Fibroblast of mammary gland (primary cell): ENCODE data around the gene PARD3B.

Experiments used
- DNase-seq: peaks from one replicate; pipeline ENCODE4 v3.0.0-alpha.2; 2010; ENCODE audit warnings: low read depth
- H3K4me3 ChIP-seq: 2 replicates; pipeline ENCODE4 v1.5.1; 2011; ENCODE audit warnings: low read depth, mild to moderate bottlenecking, low read length, moderate library complexity; ENCODE audit not compliant: control insufficient read depth
- CTCF ChIP-seq: conservative IDR thresholded peaks from 2 replicates; pipeline ENCODE4 v1.5.1; 2011; ENCODE audit warnings: low read depth, low read length, inconsistent platforms; ENCODE audit not compliant: control insufficient read depth, insufficient read depth

Gene PARD3B

DNA sequence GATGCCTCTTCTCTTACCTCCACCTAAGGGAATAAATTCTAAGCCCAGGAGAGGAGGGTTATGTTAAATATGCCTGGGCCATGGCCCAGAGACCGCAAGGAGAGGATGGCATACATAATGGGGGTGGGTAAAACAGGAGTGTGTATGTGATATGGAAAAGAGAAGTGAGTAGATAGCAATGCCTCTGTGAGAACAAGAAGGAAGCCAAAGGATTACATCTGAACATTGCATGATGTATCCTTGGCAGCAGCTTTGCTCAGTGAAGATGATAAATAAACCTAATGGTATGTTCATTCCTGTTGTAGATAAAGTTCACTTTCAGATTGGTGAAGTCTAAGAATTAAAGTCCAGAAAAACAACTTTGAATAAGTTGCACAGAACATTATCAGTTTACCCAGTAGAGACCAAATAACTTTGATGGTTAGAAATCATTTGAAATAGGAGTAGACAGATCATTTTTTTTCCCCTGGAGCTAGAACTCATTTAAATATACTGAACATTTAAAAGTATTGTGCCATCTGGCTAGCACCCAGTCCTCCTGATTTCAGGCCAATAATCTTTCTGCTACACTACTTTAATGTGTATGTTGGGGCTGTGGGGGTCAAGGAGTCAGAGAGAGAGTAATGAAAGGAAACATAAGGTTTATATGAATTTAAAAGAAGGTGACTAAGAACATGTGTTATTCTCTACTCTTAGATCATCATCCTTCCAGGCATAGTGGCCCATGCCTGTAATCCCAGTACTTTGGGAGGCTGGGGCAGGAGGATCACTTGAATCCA, 231.7 kb downstream of the PARD3B start:
- H3K4me3 ChIP-seq = no peak overlapping the region
- no peak for TF ChIP-seq CTCF
- DNase-seq = peak; percentile 38

DNA sequence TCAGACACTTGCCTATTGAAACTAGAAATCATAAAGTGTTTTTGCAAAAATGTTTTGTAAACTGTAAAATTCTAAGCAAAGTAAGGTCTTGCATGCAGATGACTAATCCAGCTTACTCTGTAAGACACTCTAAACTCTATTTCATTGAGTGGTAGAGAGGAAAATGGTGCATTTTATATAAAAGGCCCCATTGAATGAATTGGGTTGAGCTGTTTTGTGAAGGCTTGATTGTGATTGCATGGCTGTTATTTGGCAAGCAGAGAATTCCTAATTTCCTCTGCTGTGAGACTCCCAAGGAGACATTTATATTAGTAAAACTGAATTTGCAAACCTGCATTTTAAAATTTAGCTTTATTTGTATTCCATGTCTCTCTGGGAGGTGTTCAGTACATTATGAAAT, 234.5 kb downstream of the PARD3B start:
- DNase-seq = no peak
- no peak for TF ChIP-seq CTCF
- H3K4me3 ChIP-seq = no peak overlapping the region

GRCh38 chr2:204781941-204782340, 236.7 kb downstream of the PARD3B start:
- no peak for TF ChIP-seq CTCF
- no peak for DNase-seq
- no peak overlapping the region for H3K4me3 ChIP-seq

- TF ChIP-seq CTCF = no peak
Measured at GRCh38 chr2:204790076-204790475, 244.8 kb downstream of the PARD3B start.

DNA sequence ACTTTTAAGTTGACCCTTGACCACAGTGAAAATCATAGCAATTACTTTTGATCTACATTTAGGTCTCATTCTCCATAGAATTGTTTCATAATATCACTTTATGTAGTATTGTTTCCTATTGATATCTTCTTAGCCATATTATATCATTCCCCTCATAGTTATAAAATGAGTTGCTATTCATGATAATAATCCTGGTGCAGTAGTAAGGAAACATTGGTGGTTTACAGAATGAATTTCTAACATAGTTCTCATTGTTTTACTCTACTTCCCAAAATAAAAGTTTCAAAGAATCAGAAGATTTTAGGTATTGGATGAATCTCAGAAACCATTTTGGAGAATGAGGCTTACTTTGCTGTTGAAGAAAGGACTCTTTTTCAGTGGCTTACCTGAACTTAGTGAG, 246.0 kb downstream of the PARD3B start:
- no peak overlapping the region for H3K4me3 ChIP-seq
- DNase-seq = no peak
- TF ChIP-seq CTCF = no peak

More at GRCh38 chr2:204790076-204790475, 244.8 kb downstream of the PARD3B start:
- no peak for DNase-seq
- H3K4me3 ChIP-seq = no peak overlapping the region

- TF ChIP-seq CTCF = no peak
- peak; percentile 2 for DNase-seq
- H3K4me3 ChIP-seq = no peak overlapping the region
Measured at GRCh38 chr2:204794624-204795023, 249.3 kb downstream of the PARD3B start.
